ENCODE results near the gene RPS19BP1.

DNA sequence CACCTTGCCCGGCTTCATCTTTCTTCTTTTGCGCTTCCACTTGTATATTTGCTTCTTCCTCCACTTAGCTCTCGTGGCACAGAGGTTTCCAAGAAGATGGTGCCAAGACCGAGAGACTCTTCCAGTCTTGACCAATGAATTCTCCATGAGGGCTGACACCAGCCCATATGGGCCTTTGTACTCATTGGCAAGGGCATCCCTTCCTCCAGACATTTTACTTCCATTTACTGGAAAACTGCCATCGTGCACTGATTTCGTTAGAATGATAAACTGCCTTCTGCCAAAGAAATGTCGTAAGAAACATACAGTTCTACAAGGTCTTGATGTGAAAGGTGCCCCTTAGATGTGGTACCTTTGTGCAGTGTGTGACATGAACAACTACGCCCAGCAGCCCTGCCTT lies 35.1 kb downstream of the RPS19BP1 start:
- TF ChIP-seq POLR2A (IDR thresholded peaks at IDR 0.05; ENCODE audit: low read length) (no peak), GATA1 (IDR thresholded peaks at IDR 0.05; ENCODE audit: low read depth, low read length) (no peak)

Data from erythroblast (primary cell).